Measurements from ENCODE around the gene L1CAM.
A peak's percentile ranks its signal among the peaks of the same experiment; 100 is the strongest.

The L1CAM gene

DNA sequence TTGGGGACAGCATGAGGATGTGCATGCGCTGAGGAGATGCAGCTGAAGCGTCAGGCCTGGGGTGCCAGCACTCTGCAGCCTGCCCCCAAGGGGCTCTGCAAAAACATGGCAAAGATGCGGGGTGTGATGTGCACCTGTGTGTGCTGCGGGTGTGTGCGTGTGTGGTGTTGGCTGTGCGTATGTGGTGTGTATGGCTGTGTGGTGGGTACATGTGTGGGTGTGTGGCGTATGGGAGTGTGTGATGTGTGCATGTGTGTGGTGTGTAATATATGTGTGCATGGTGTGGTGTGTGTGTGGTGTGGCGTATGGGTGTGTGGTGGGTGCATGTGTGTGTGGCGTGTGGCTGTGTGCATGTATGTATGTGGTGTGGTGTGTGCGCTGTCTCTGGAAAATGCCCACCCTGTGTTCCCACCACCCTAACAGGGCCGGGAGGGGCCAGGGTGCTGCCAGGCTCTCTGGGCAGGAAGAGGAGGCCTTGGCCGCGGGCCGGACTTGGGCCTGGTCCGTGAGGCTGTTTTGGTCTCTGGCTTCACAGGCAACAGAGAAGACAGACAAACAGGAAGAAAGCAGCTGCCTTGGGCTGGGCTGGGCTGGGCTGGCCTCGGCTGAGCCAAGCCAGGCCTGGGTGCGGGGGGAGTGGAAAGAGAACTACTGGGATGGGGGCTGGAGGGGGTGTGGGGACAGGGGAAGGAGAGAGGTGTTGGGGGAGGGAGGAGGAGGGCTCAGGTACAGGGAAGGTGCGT is 17.4 kb upstream of the L1CAM start:
- Histone ChIP-seq H3K9me3 (ENCODE audit: low read depth, low read length) (no peaks in the 10 kb centered on the region), H3K4me3 (no peak overlapping the region), H3K36me3 (ENCODE audit: insufficient read depth, low read length) (no peaks in the 10 kb centered on the region), H3K9ac (ENCODE audit: insufficient read length) (no peak overlapping the region), H3K27ac (no peak overlapping the region)
- DNase-seq (ENCODE audit: low read depth, low spot score) = no peak
- TF ChIP-seq FOXP2 (optimal IDR thresholded peaks at IDR 0.05; ENCODE audit: control extremely low read depth, extremely low read length, insufficient read depth) (no peak), POLR2AphosphoS5 (IDR thresholded peaks at IDR 0.05; ENCODE audit: borderline replicate concordance, low read depth, low read length) (no peak), EZH2 (IDR thresholded peaks at IDR 0.05) (no peak)

DNA sequence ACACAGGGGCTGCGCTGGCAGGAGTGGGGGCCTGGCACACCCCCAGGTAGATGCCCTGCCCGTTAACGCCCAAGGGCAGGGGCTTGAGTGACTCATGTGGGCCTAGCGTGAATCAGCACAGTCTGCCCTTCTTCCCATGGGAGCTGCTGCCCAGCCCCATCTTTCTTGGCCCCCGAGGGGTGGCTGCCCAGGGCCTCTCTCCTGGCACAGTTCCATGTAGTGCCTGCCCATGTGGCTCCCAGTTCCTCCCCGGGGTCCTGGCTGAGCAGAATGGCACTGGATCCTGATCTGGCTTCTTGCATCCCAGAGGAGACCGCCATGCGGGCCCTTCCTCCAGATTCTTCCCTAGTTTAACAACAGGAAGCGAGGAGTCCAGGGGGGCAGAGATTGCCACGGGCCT is 16.4 kb upstream of the L1CAM start:
- TF ChIP-seq FOXP2 (optimal IDR thresholded peaks at IDR 0.05; ENCODE audit: control extremely low read depth, extremely low read length, insufficient read depth) = no peak
- no peak for TF ChIP-seq EZH2 (IDR thresholded peaks at IDR 0.05)
- H3K4me3 ChIP-seq = no peak overlapping the region
- H3K27ac ChIP-seq = no peak overlapping the region
- no peak overlapping the region for H3K9ac ChIP-seq (ENCODE audit: insufficient read length)
- H3K9me3 ChIP-seq (ENCODE audit: low read depth, low read length) = no peaks in the 10 kb centered on the region
- no peak for DNase-seq (ENCODE audit: low read depth, low spot score)
- no peaks in the 10 kb centered on the region for H3K36me3 ChIP-seq (ENCODE audit: insufficient read depth, low read length)

DNA sequence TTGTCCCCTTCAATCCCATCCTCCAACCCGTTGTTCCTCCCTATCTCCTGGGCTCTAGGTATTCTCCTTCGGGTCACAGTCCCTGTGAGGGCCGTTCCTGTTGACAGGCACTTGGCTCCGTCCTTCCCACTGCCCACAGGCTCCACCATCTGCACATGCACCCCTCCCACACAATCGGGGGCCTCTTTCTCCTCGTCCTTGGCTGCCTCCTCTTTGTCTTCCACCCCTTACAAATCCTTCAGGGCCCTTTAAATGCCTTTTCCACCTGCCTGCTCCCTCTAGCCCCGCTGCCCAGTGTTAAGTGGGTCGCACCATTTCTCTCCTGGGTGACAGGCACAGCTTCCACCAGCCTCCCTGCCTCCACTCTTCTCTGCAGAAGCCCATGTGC is 15.8 kb upstream of the L1CAM start:
- TF ChIP-seq POLR2AphosphoS5 (IDR thresholded peaks at IDR 0.05; ENCODE audit: borderline replicate concordance, low read depth, low read length) = no peak
- TF ChIP-seq FOXP2 (optimal IDR thresholded peaks at IDR 0.05; ENCODE audit: control extremely low read depth, extremely low read length, insufficient read depth) = no peak
- no peak for TF ChIP-seq EZH2 (IDR thresholded peaks at IDR 0.05)
- no peak for DNase-seq (ENCODE audit: low read depth, low spot score)
- Histone ChIP-seq H3K4me3 (no peak overlapping the region), H3K36me3 (ENCODE audit: insufficient read depth, low read length) (no peaks in the 10 kb centered on the region), H3K9ac (ENCODE audit: insufficient read length) (no peak overlapping the region), H3K9me3 (ENCODE audit: low read depth, low read length) (no peaks in the 10 kb centered on the region), H3K27ac (peak overlapping the region; percentile 70; the same call in 1 of the 2 replicates)

- Histone ChIP-seq H3K9me3 (ENCODE audit: low read depth, low read length) (no peaks in the 10 kb centered on the region), H3K36me3 (ENCODE audit: insufficient read depth, low read length) (no peaks in the 10 kb centered on the region), H3K27ac (peak overlapping the region; percentile 70), H3K9ac (ENCODE audit: insufficient read length) (no peak overlapping the region), H3K4me3 (peak overlapping the region; percentile 44; the same call in 1 of the 2 replicates)
- TF ChIP-seq EZH2 (IDR thresholded peaks at IDR 0.05) = no peak
- peak; percentile 56 for TF ChIP-seq FOXP2 (optimal IDR thresholded peaks at IDR 0.05; ENCODE audit: control extremely low read depth, extremely low read length, insufficient read depth)
- DNase-seq (ENCODE audit: low read depth, low spot score) = peak; percentile 48
Measured at GRCh38 chrX:153900831-153901752, 15.1 kb upstream of the L1CAM start.

- Histone ChIP-seq H3K4me3 (no peak overlapping the region), H3K27ac (no peak overlapping the region), H3K9me3 (ENCODE audit: low read depth, low read length) (no peaks in the 10 kb centered on the region), H3K9ac (ENCODE audit: insufficient read length) (no peak overlapping the region), H3K36me3 (ENCODE audit: insufficient read depth, low read length) (no peaks in the 10 kb centered on the region)
- TF ChIP-seq POLR2AphosphoS5 (IDR thresholded peaks at IDR 0.05; ENCODE audit: borderline replicate concordance, low read depth, low read length) = no peak
- no peak for TF ChIP-seq FOXP2 (optimal IDR thresholded peaks at IDR 0.05; ENCODE audit: control extremely low read depth, extremely low read length, insufficient read depth)
- no peak for DNase-seq (ENCODE audit: low read depth, low spot score)
Measured at GRCh38 chrX:153897899-153898298, 11.9 kb upstream of the L1CAM start.

- Histone ChIP-seq H3K9ac (ENCODE audit: insufficient read length) (no peak overlapping the region), H3K36me3 (ENCODE audit: insufficient read depth, low read length) (no peaks in the 10 kb centered on the region), H3K4me3 (no peak overlapping the region), H3K9me3 (ENCODE audit: low read depth, low read length) (no peaks in the 10 kb centered on the region), H3K27ac (no peak overlapping the region)
- DNase-seq (ENCODE audit: low read depth, low spot score) = no peak
- TF ChIP-seq POLR2AphosphoS5 (IDR thresholded peaks at IDR 0.05; ENCODE audit: borderline replicate concordance, low read depth, low read length) = no peak
- TF ChIP-seq FOXP2 (optimal IDR thresholded peaks at IDR 0.05; ENCODE audit: control extremely low read depth, extremely low read length, insufficient read depth) = no peak
- TF ChIP-seq EZH2 (IDR thresholded peaks at IDR 0.05) = no peak
Measured at GRCh38 chrX:153889123-153889522, 3.1 kb upstream of the L1CAM start.

DNA sequence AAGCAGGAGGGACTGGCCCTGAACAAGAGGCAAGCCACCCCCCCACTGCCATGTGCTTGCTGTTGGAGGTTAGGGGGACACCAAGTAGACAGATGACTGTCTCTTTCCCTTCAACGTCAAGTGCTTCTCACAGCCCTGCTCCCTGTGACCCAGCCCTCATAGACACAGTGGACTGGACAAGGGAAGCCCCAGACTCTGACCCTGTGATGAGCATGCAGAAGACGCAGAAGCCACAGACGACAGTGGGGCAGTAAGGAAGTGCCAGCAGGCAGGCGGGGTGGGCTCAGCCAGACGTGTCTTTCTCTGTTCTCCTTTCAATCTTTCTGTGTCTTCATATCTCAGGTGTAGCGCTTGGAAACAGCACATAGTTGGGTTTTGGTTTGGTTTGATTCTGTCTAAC is 2.4 kb upstream of the L1CAM start:
- H3K27ac ChIP-seq = no peak overlapping the region
- H3K9me3 ChIP-seq (ENCODE audit: low read depth, low read length) = no peaks in the 10 kb centered on the region
- H3K9ac ChIP-seq (ENCODE audit: insufficient read length) = no peak overlapping the region
- no peaks in the 10 kb centered on the region for H3K36me3 ChIP-seq (ENCODE audit: insufficient read depth, low read length)
- H3K4me3 ChIP-seq = no peak overlapping the region
- DNase-seq (ENCODE audit: low read depth, low spot score) = no peak
- no peak for TF ChIP-seq FOXP2 (optimal IDR thresholded peaks at IDR 0.05; ENCODE audit: control extremely low read depth, extremely low read length, insufficient read depth)
- no peak for TF ChIP-seq POLR2AphosphoS5 (IDR thresholded peaks at IDR 0.05; ENCODE audit: borderline replicate concordance, low read depth, low read length)
- no peak for TF ChIP-seq EZH2 (IDR thresholded peaks at IDR 0.05)

DNA sequence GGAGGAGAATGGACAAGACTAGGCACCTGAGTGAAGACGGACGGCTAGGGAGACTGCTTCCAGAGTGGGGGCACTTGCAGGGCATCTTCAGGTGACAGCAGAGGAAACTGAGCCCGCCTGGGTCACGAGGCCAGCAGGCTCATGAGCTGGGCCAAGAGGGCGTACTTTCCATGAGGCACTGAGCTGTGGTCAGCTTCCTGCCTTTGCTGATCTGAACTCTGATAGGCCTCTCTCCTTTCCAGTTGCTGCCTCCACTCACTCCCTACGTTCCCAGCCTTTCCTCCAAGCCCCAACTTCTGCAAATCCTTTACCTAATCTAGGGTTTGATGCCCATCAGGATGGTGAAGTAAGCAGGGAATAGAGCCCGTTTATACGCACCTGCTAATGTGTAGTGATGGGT is 1.4 kb upstream of the L1CAM start:
- H3K4me3 ChIP-seq = no peak overlapping the region
- no peaks in the 10 kb centered on the region for H3K9me3 ChIP-seq (ENCODE audit: low read depth, low read length)
- H3K27ac ChIP-seq = no peak overlapping the region
- DNase-seq (ENCODE audit: low read depth, low spot score) = no peak
- H3K9ac ChIP-seq (ENCODE audit: insufficient read length) = no peak overlapping the region
- no peaks in the 10 kb centered on the region for H3K36me3 ChIP-seq (ENCODE audit: insufficient read depth, low read length)
- no peak for TF ChIP-seq FOXP2 (optimal IDR thresholded peaks at IDR 0.05; ENCODE audit: control extremely low read depth, extremely low read length, insufficient read depth)

Data from SK-N-MC (cell line).